Natural killer cell treated with Interleukin-12 subunit alpha and Interleukin-12 subunit beta and Interleukin-15 and Interleukin-18, amount 100 ng/mL, for 72 hours (primary cell): ENCODE measurements around the gene HLA-E. TPM values are rescaled to one million over a fixed set of nuclear protein-coding genes. Genes with fewer than 3 reads are reported as not detected.
A peak's percentile ranks its signal among the peaks of the same experiment; 100 is the strongest.
"Not testable (repeated sequence)": the region's sequence is repeated elsewhere in the genome, so short reads cannot be mapped to it uniquely, and the experiment has no call there.

Experiments
- ATAC-seq, 2 donors: fragments of 150-1000 bp; cut with Tn5 transposase in 1 of 2; sonication (Bioruptor Pico), chemical (Tn5 transposase) in 1 of 2; 2 replicates each; pipeline ENCODE4 v1.10.0; 2021
- DNase-seq: peaks from one replicate; pipeline ENCODE4 v3.0.0; 2022; ENCODE audit warnings: low spot score
- H3K27ac Mint-ChIP-seq, 2 donors: 1 replicate in 1 of 2; 2 replicates in 1 of 2; pipeline ENCODE4 v1.8.0; 2022; ENCODE audit warnings: mixed read lengths in 2 of 2, mild to moderate bottlenecking in 1 of 2, moderate library complexity in 1 of 2
- H3K27me3 Mint-ChIP-seq, 2 donors: 1 replicate in 1 of 2; 2 replicates in 1 of 2; pipeline ENCODE4 v1.8.0; 2022; ENCODE audit warnings: mixed read lengths in 2 of 2
- H3K36me3 Mint-ChIP-seq: one replicate; pipeline ENCODE4 v1.8.0; 2022; ENCODE audit warnings: mixed read lengths
- H3K4me1 Mint-ChIP-seq, 2 donors: 1 replicate in 1 of 2; 2 replicates in 1 of 2; pipeline ENCODE4 v1.8.0; 2022; ENCODE audit warnings: low read depth in 2 of 2, mixed read lengths in 2 of 2, mild to moderate bottlenecking in 1 of 2
- H3K4me3 Mint-ChIP-seq: one replicate; pipeline ENCODE4 v1.8.0; 2022; ENCODE audit warnings: mixed read lengths
- H3K9me3 Mint-ChIP-seq: 2 replicates; pipeline ENCODE4 v1.8.0; 2022; ENCODE audit warnings: mixed read lengths
- total RNA-seq, 2 donors: library from RNA; stranded (reverse); gene quantifications; one replicate each; pipeline ENCODE4 v1.2.3, GENCODE V29; 2022

The HLA-E gene
- total RNA-seq, 2 donors from 2014 or later, result 355 to 567 TPM

GRCh38 chr6:30462482-30462881 is 26.8 kb upstream of the HLA-E start:
- peaks cover 72 to 94% of the 10 kb centered on the region in 2 donors for H3K27me3 Mint-ChIP-seq
- H3K4me1 Mint-ChIP-seq, result peaks cover 31 to 42% of the 10 kb centered on the region in 2 donors
- H3K36me3 Mint-ChIP-seq, result peaks cover 29% of the 10 kb centered on the region
- DNase-seq, result no peak
- H3K9me3 Mint-ChIP-seq, result peaks cover 5% of the 10 kb centered on the region
- peak overlapping the region; percentile 7 for H3K4me3 Mint-ChIP-seq
- ATAC-seq, result no peak
- H3K27ac Mint-ChIP-seq, result no peak overlapping the region

- no peak overlapping the region for H3K27ac Mint-ChIP-seq
- H3K27me3 Mint-ChIP-seq, result peaks cover 64 to 94% of the 10 kb centered on the region in 2 donors
- H3K9me3 Mint-ChIP-seq, result peaks cover 5% of the 10 kb centered on the region
- H3K4me1 Mint-ChIP-seq, result peaks cover 31 to 42% of the 10 kb centered on the region in 2 donors
- DNase-seq (no peak), ATAC-seq (no peak)
- peaks cover 27% of the 10 kb centered on the region for H3K36me3 Mint-ChIP-seq
- peak overlapping the region; percentile 43 for H3K4me3 Mint-ChIP-seq
These were observed 26.1 kb upstream of the HLA-E start for GRCh38 chr6:30463242-30463641.

- H3K36me3 Mint-ChIP-seq, result peaks cover 20% of the 10 kb centered on the region
- peaks cover 62 to 94% of the 10 kb centered on the region in 2 donors for H3K27me3 Mint-ChIP-seq
- ATAC-seq (peak; percentile 89 to 93), DNase-seq (peak; percentile 89)
- H3K9me3 Mint-ChIP-seq, result peaks cover 4% of the 10 kb centered on the region
- no peak overlapping the region for H3K27ac Mint-ChIP-seq
- H3K4me3 Mint-ChIP-seq, result peak overlapping the region; percentile 43
- H3K4me1 Mint-ChIP-seq, result peaks cover 31 to 42% of the 10 kb centered on the region in 2 donors
These were observed 25.4 kb upstream of the HLA-E start for GRCh38 chr6:30463651-30464618.

GRCh38 chr6:30465595-30466306 is 23.6 kb upstream of the HLA-E start:
- peaks cover 7% of the 10 kb centered on the region for H3K36me3 Mint-ChIP-seq
- H3K27me3 Mint-ChIP-seq, result peaks cover 58 to 89% of the 10 kb centered on the region in 2 donors
- no peak overlapping the region for H3K27ac Mint-ChIP-seq
- H3K4me3 Mint-ChIP-seq, result peak overlapping the region; percentile 17
- peaks cover 31 to 42% of the 10 kb centered on the region in 2 donors for H3K4me1 Mint-ChIP-seq
- ATAC-seq (no peak), DNase-seq (no peak)
- no peaks in the 10 kb centered on the region for H3K9me3 Mint-ChIP-seq

- H3K36me3 Mint-ChIP-seq, result no peaks in the 10 kb centered on the region
- ATAC-seq, result no peak
- peaks cover 10 to 11% of the 10 kb centered on the region in 2 donors for H3K4me1 Mint-ChIP-seq
- no peaks in the 10 kb centered on the region for H3K9me3 Mint-ChIP-seq
- peaks cover 50 to 77% of the 10 kb centered on the region in 2 donors for H3K27me3 Mint-ChIP-seq
- H3K4me3 Mint-ChIP-seq, result no peak overlapping the region
- DNase-seq, result no peak
- H3K27ac Mint-ChIP-seq, result no peak overlapping the region
These were observed 18.3 kb upstream of the HLA-E start for GRCh38 chr6:30470968-30471367.

- not testable (repeated sequence) for H3K36me3 Mint-ChIP-seq, H3K4me1 Mint-ChIP-seq, H3K9me3 Mint-ChIP-seq, ATAC-seq, H3K27ac Mint-ChIP-seq, DNase-seq, H3K4me3 Mint-ChIP-seq
- peaks cover 50 to 73% of the 10 kb centered on the region in 2 donors for H3K27me3 Mint-ChIP-seq
These were observed 14.2 kb upstream of the HLA-E start for GRCh38 chr6:30475116-30475515.

- H3K27me3 Mint-ChIP-seq, result peaks cover 46 to 62% of the 10 kb centered on the region in 2 donors
- H3K27ac Mint-ChIP-seq, result no peak overlapping the region
- H3K4me3 Mint-ChIP-seq, result peak overlapping the region; percentile 49
These were observed 8.7 kb upstream of the HLA-E start for GRCh38 chr6:30480536-30481156.

GRCh38 chr6:30481211-30481964 is 7.9 kb upstream of the HLA-E start:
- Mint-ChIP-seq H3K4me3 (no peak overlapping the region), H3K27ac (no peak overlapping the region), H3K4me1 (peaks cover 12 to 20% of the 10 kb centered on the region in 2 donors), H3K27me3 (peaks cover 44 to 57% of the 10 kb centered on the region in 2 donors), H3K9me3 (no peaks in the 10 kb centered on the region), H3K36me3 (no peaks in the 10 kb centered on the region)
- no peak for ATAC-seq
- DNase-seq, result no peak

More at GRCh38 chr6:30480536-30481156, 8.7 kb upstream of the HLA-E start:
- Mint-ChIP-seq H3K9me3 (no peaks in the 10 kb centered on the region), H3K36me3 (no peaks in the 10 kb centered on the region), H3K4me1 (peaks cover 12 to 20% of the 10 kb centered on the region in 2 donors)
- DNase-seq (peak; percentile 82), ATAC-seq (peak; percentile 85 to 87)

- ATAC-seq (peak; percentile 89 to 91), DNase-seq (peak; percentile 83)
- H3K9me3 Mint-ChIP-seq, H3K36me3 Mint-ChIP-seq, H3K27ac Mint-ChIP-seq, H3K4me3 Mint-ChIP-seq: not testable (repeated sequence)
- Mint-ChIP-seq H3K27me3 (peaks cover 44 to 54% of the 10 kb centered on the region in 2 donors), H3K4me1 (peaks cover 12 to 20% of the 10 kb centered on the region in 2 donors)
These were observed 7.2 kb upstream of the HLA-E start for GRCh38 chr6:30481965-30482644.

GRCh38 chr6:30483677-30484279 is 5.5 kb upstream of the HLA-E start:
- H3K27me3 Mint-ChIP-seq, result peaks cover 29 to 38% of the 10 kb centered on the region in 2 donors
- H3K36me3 Mint-ChIP-seq, result no peaks in the 10 kb centered on the region
- H3K4me3 Mint-ChIP-seq, result no peak overlapping the region
- no peak for DNase-seq
- no peaks in the 10 kb centered on the region for H3K9me3 Mint-ChIP-seq
- peaks cover 19 to 26% of the 10 kb centered on the region in 2 donors for H3K4me1 Mint-ChIP-seq
- H3K27ac Mint-ChIP-seq, result no peak overlapping the region
- no peak for ATAC-seq

GRCh38 chr6:30485236-30485635 is 4.1 kb upstream of the HLA-E start:
- peaks cover 4% of the 10 kb centered on the region for H3K36me3 Mint-ChIP-seq
- peaks cover 27 to 30% of the 10 kb centered on the region in 2 donors for H3K4me1 Mint-ChIP-seq
- no peaks in the 10 kb centered on the region for H3K9me3 Mint-ChIP-seq
- no peak overlapping the region for H3K4me3 Mint-ChIP-seq
- H3K27me3 Mint-ChIP-seq, result peaks cover 20 to 23% of the 10 kb centered on the region in 2 donors
- no peak for DNase-seq
- H3K27ac Mint-ChIP-seq, result no peak overlapping the region
- ATAC-seq, result no peak

GRCh38 chr6:30487926-30488325 is 1.4 kb upstream of the HLA-E start:
- peaks cover 23% of the 10 kb centered on the region for H3K36me3 Mint-ChIP-seq
- DNase-seq (no peak), ATAC-seq (no peak)
- H3K27ac Mint-ChIP-seq, result peak overlapping the region; percentile 22 to 78
- peaks cover 3 to 8% of the 10 kb centered on the region in 2 donors for H3K27me3 Mint-ChIP-seq
- H3K4me1 Mint-ChIP-seq, result peaks cover 32 to 41% of the 10 kb centered on the region in 2 donors
- H3K9me3 Mint-ChIP-seq, result no peaks in the 10 kb centered on the region
- peak overlapping the region; percentile 11 for H3K4me3 Mint-ChIP-seq
